GM12878 (cell line): ENCODE measurements around the gene RHOF. TPM values are rescaled to one million over a fixed set of nuclear protein-coding genes. Genes with fewer than 3 reads are reported as not detected.

ENCODE experiments used
- CREM ChIP-seq: IDR thresholded peaks from 2 replicates; pipeline ENCODE4 v1.6.1; 2014; ENCODE audit warnings: antibody characterized with exemption, low read depth
- CTCF ChIP-seq, 3 experiments: IDR thresholded peaks in 2 of 3; conservative IDR thresholded peaks in 1 of 3; 2 replicates each; pipeline ENCODE4 v1.5.1; 2011; ENCODE audit warnings: low read depth in 3 of 3, low read length in 3 of 3, mild to moderate bottlenecking in 3 of 3, control low read depth in 2 of 3, moderate library complexity in 2 of 3, inconsistent platforms in 1 of 3, mixed read lengths in 1 of 3; ENCODE audit not compliant: control insufficient read depth in 2 of 3, insufficient read depth in 1 of 3; ENCODE audit errors: extremely low read depth in 1 of 3
- MEF2B ChIP-seq: fragments of 450-650 bp; IDR thresholded peaks from 2 replicates; pipeline ENCODE4 v1.6.1; 2018; ENCODE audit warnings: mild to moderate bottlenecking, moderate library complexity; ENCODE audit not compliant: partially characterized antibody, poor library complexity, severe bottlenecking
- NFXL1 ChIP-seq: fragments of 450-650 bp; IDR thresholded peaks from 2 replicates; pipeline ENCODE4 v1.6.1; 2017; ENCODE audit warnings: antibody characterized with exemption, mild to moderate bottlenecking, borderline replicate concordance
- POLR2AphosphoS2 ChIP-seq: IDR thresholded peaks from 2 replicates; pipeline ENCODE4 v1.6.1; 2011; ENCODE audit warnings: low read depth, mild to moderate bottlenecking, low read length, improper control_type of control experiment, moderate library complexity
- RFX5 ChIP-seq: IDR thresholded peaks from 2 replicates; pipeline ENCODE4 v1.6.1; 2011; ENCODE audit warnings: low read depth, low read length, improper control_type of control experiment
- SMAD1 ChIP-seq: fragments of 450-650 bp; IDR thresholded peaks from 2 replicates; pipeline ENCODE4 v1.6.1; 2018; ENCODE audit warnings: mild to moderate bottlenecking, low read depth; ENCODE audit not compliant: partially characterized antibody
- SMARCA5 ChIP-seq: fragments of 450-650 bp; IDR thresholded peaks from 2 replicates; pipeline ENCODE4 v1.6.1; 2017; ENCODE audit warnings: mild to moderate bottlenecking
- SPI1 ChIP-seq: IDR thresholded peaks from 2 replicates; pipeline ENCODE4 v1.6.1; 2011; ENCODE audit warnings: low read depth, mild to moderate bottlenecking, low read length, moderate library complexity, borderline replicate concordance; ENCODE audit not compliant: insufficient read depth
- SREBF2 ChIP-seq: IDR thresholded peaks from 2 replicates; pipeline ENCODE4 v1.6.1; 2012; ENCODE audit warnings: mild to moderate bottlenecking, low read length
- TCF3 ChIP-seq: IDR thresholded peaks from 2 replicates; pipeline ENCODE4 v1.6.1; 2012; ENCODE audit warnings: low read depth, mild to moderate bottlenecking, low read length, borderline replicate concordance; ENCODE audit not compliant: insufficient read depth
- polyA plus RNA-seq, 11 experiments: library from polyadenylated mRNA; depleted of rRNA in 4 of 11; unstranded in 6 of 11; stranded (reverse) in 5 of 11; fragments of >200 nt; fragmentation: Nextera tagmentation in 4 of 11; fragmentation: Illumina TruSeq in 1 of 11; extraction: Ambion mirVana in 4 of 11; extraction: Trizol in 1 of 11; gene quantifications; 1 replicate in 1 of 11; 2 replicates in 10 of 11; pipeline versions ENCODE4 v1.2.1 to v1.2.3, GENCODE V29; 2011 to 2016; ENCODE audit warnings: inconsistent platforms in 2 of 11, missing spikeins in 2 of 11, low read depth in 1 of 11
- total RNA-seq, 4 experiments: library from RNA; depleted of rRNA in 3 of 4; stranded (reverse); fragments of >200 nt in 3 of 4; fragmentation: Illumina TruSeq in 1 of 4; extraction: Trizol in 1 of 4; gene quantifications; 2 replicates each; pipeline versions ENCODE4 v1.2.1 to v1.2.3, GENCODE V29; 2013 to 2021
- TF ChIP-seq, protein P1 (sequence below): IDR thresholded peaks from 2 replicates; pipeline ENCODE4 v1.6.1; 2012; ENCODE audit warnings: mild to moderate bottlenecking, low read depth, low read length

Gene RHOF
- total and polyA plus RNA-seq, 10 of the 15 experiments (the other 5 are each of a cell fraction or from before 2014, with no cell fraction given) = 6.1 to 78.7 (median 39.7) TPM

- no peak for TF ChIP-seq TCF3
- TF ChIP-seq CREM = no peak
- no peak for TF ChIP-seq RFX5
- TF ChIP-seq, protein P1, sequence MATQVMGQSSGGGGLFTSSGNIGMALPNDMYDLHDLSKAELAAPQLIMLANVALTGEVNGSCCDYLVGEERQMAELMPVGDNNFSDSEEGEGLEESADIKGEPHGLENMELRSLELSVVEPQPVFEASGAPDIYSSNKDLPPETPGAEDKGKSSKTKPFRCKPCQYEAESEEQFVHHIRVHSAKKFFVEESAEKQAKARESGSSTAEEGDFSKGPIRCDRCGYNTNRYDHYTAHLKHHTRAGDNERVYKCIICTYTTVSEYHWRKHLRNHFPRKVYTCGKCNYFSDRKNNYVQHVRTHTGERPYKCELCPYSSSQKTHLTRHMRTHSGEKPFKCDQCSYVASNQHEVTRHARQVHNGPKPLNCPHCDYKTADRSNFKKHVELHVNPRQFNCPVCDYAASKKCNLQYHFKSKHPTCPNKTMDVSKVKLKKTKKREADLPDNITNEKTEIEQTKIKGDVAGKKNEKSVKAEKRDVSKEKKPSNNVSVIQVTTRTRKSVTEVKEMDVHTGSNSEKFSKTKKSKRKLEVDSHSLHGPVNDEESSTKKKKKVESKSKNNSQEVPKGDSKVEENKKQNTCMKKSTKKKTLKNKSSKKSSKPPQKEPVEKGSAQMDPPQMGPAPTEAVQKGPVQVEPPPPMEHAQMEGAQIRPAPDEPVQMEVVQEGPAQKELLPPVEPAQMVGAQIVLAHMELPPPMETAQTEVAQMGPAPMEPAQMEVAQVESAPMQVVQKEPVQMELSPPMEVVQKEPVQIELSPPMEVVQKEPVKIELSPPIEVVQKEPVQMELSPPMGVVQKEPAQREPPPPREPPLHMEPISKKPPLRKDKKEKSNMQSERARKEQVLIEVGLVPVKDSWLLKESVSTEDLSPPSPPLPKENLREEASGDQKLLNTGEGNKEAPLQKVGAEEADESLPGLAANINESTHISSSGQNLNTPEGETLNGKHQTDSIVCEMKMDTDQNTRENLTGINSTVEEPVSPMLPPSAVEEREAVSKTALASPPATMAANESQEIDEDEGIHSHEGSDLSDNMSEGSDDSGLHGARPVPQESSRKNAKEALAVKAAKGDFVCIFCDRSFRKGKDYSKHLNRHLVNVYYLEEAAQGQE = no peak
- peak; percentile 92 to 95 (median 94); a peak in 5 of 6 replicates for TF ChIP-seq CTCF (IDR thresholded peaks at IDR 0.05 in 2 of 3, conservative IDR thresholded peaks at IDR 0.05 in 1 of 3; ENCODE audit: control insufficient read depth in 2 of 3, extremely low read depth in 1 of 3, insufficient read depth in 1 of 3, low read depth in 3 of 3, low read length in 3 of 3)
- no peak for TF ChIP-seq SPI1
- no peak for TF ChIP-seq SMAD1
- TF ChIP-seq POLR2AphosphoS2 = no peak
- no peak for TF ChIP-seq MEF2B
- TF ChIP-seq NFXL1 = no peak
- no peak for TF ChIP-seq SREBF2
- peak; percentile 77 for TF ChIP-seq SMARCA5
Measured at GRCh38 chr12:121773011-121773777, 20.3 kb downstream of the RHOF start (continued).
